Fibroblast of villous mesenchyme (primary cell): ENCODE measurements around the gene ADGRB3. TPM values are rescaled to one million over a fixed set of nuclear protein-coding genes. Genes with fewer than 3 reads are reported as not detected.

ENCODE experiments used
- DNase-seq: peaks from one replicate; pipeline ENCODE4 v3.0.0-alpha.2; 2010; ENCODE audit warnings: low read depth
- H3K4me3 ChIP-seq: 2 replicates; pipeline ENCODE4 v1.5.1; 2011; ENCODE audit warnings: low read depth, mild to moderate bottlenecking, low read length
- CTCF ChIP-seq: IDR thresholded peaks from 2 replicates; pipeline ENCODE4 v1.5.1; 2012; ENCODE audit warnings: low read depth, mild to moderate bottlenecking, low read length; ENCODE audit not compliant: insufficient read depth
- total RNA-seq: library from RNA; depleted of rRNA; stranded (reverse); fragments of >200 nt; gene quantifications from 2 replicates; pipeline ENCODE4 v1.2.3, GENCODE V29; 2012

The ADGRB3 gene
- total RNA-seq, 1 donor = under 0.01 TPM

GRCh38 chr6:68709882-68710281, 74.8 kb downstream of the ADGRB3 start:
- no peak overlapping the region for H3K4me3 ChIP-seq
- no peak for DNase-seq
- TF ChIP-seq CTCF = no peak

- no peak for TF ChIP-seq CTCF
- no peak for DNase-seq
- H3K4me3 ChIP-seq = no peak overlapping the region
Measured at GRCh38 chr6:68710496-68710895, 75.4 kb downstream of the ADGRB3 start.

GRCh38 chr6:68710916-68711315, 75.8 kb downstream of the ADGRB3 start:
- no peak for TF ChIP-seq CTCF
- no peak overlapping the region for H3K4me3 ChIP-seq
- DNase-seq = no peak

GRCh38 chr6:68711386-68712000, 76.4 kb downstream of the ADGRB3 start:
- DNase-seq = no peak
- no peak overlapping the region for H3K4me3 ChIP-seq
- no peak for TF ChIP-seq CTCF

- no peak overlapping the region for H3K4me3 ChIP-seq
- no peak for DNase-seq
- no peak for TF ChIP-seq CTCF
Measured at GRCh38 chr6:68716620-68717019, 81.5 kb downstream of the ADGRB3 start.

GRCh38 chr6:68718385-68719073, 83.4 kb downstream of the ADGRB3 start:
- TF ChIP-seq CTCF = no peak
- peak; percentile 2 for DNase-seq
- H3K4me3 ChIP-seq = no peak overlapping the region
